Esophagus squamous epithelium (tissue), 4 donors: ENCODE results near the gene BMPER.

Experiments
- POLR2A ChIP-seq, 4 donors: fragments of 450-650 bp; IDR thresholded peaks; one replicate each; pipeline ENCODE4 v1.6.1; 2017; ENCODE audit warnings: antibody characterized with exemption in 4 of 4, mild to moderate bottlenecking in 4 of 4, moderate library complexity in 3 of 4
- TF ChIP-seq, protein P1 (sequence below), 6 experiments: fragments of 450-650 bp in 4 of 6; fragments of 200-600 bp in 2 of 6; sonication (generic) in 2 of 6; IDR thresholded peaks; one replicate each; pipeline ENCODE4 v1.5.1; 2016 to 2019; ENCODE audit warnings: antibody characterized with exemption in 6 of 6, mild to moderate bottlenecking in 4 of 6, moderate library complexity in 4 of 6

DNA sequence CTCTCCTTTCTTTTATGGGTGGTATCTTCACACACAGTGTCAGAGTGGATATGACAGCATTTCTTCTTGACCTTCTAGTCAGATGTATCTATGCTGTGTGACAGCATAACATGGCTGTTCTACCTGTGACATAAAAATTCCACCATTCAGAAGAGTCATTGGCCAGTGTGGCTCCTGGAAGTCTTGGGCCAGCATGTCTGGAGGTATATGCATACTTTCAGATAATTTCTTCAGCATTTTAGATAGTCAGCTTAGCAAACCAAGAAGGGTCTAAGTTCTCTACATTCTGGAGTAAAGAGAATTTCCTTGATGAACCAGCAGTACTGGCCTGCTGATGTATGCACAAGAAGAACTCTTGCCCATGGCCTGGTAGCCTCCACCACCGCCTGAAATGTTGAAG is 179.3 kb downstream of the BMPER start:
- TF ChIP-seq, protein P1, sequence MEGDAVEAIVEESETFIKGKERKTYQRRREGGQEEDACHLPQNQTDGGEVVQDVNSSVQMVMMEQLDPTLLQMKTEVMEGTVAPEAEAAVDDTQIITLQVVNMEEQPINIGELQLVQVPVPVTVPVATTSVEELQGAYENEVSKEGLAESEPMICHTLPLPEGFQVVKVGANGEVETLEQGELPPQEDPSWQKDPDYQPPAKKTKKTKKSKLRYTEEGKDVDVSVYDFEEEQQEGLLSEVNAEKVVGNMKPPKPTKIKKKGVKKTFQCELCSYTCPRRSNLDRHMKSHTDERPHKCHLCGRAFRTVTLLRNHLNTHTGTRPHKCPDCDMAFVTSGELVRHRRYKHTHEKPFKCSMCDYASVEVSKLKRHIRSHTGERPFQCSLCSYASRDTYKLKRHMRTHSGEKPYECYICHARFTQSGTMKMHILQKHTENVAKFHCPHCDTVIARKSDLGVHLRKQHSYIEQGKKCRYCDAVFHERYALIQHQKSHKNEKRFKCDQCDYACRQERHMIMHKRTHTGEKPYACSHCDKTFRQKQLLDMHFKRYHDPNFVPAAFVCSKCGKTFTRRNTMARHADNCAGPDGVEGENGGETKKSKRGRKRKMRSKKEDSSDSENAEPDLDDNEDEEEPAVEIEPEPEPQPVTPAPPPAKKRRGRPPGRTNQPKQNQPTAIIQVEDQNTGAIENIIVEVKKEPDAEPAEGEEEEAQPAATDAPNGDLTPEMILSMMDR (IDR thresholded peaks at IDR 0.05) = no peak
- no peak for TF ChIP-seq POLR2A (IDR thresholded peaks at IDR 0.05)
